ENCODE results near the gene DNAJC1.

- TF ChIP-seq, protein P1, sequence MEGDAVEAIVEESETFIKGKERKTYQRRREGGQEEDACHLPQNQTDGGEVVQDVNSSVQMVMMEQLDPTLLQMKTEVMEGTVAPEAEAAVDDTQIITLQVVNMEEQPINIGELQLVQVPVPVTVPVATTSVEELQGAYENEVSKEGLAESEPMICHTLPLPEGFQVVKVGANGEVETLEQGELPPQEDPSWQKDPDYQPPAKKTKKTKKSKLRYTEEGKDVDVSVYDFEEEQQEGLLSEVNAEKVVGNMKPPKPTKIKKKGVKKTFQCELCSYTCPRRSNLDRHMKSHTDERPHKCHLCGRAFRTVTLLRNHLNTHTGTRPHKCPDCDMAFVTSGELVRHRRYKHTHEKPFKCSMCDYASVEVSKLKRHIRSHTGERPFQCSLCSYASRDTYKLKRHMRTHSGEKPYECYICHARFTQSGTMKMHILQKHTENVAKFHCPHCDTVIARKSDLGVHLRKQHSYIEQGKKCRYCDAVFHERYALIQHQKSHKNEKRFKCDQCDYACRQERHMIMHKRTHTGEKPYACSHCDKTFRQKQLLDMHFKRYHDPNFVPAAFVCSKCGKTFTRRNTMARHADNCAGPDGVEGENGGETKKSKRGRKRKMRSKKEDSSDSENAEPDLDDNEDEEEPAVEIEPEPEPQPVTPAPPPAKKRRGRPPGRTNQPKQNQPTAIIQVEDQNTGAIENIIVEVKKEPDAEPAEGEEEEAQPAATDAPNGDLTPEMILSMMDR (IDR thresholded peaks at IDR 0.05): no peak
- TF ChIP-seq POLR2A (IDR thresholded peaks at IDR 0.05): no peak
These were observed 84.4 kb downstream of the DNAJC1 start for GRCh38 chr10:21919117-21919516.
